AG04449 (cell line): Measurements from ENCODE around the gene NOL8.

ENCODE experiments used
- CTCF ChIA-PET: fragments of 350-600 bp; formaldehyde crosslinking; extraction: SDS; loops from one replicate; lab custom pipeline; 2021; ENCODE audit warnings: antibody characterized with exemption; lab: Yijun Ruan, JAX
- POLR2A ChIA-PET: fragments of 400-600, 350-600 bp; formaldehyde crosslinking; extraction: SDS; loops from one replicate; lab custom pipeline; 2020; ENCODE audit warnings: antibody characterized with exemption, inconsistent platforms; lab: Yijun Ruan, JAX
- DNase-seq: peaks from one replicate; pipeline ENCODE4 v3.0.0-alpha.2; 2010; ENCODE audit warnings: low read depth, low spot score
- H3K4me3 ChIP-seq: 2 replicates; pipeline ENCODE4 v1.5.1; 2011; ENCODE audit warnings: low read depth, mild to moderate bottlenecking, control low read depth, low read length
- CTCF ChIP-seq: IDR thresholded peaks from one replicate; pipeline ENCODE4 v1.5.1; 2011; ENCODE audit warnings: mild to moderate bottlenecking, moderate library complexity, low read length, control low read depth, inconsistent platforms; ENCODE audit not compliant: insufficient read depth; ENCODE audit errors: missing control alignments

Gene NOL8

GRCh38 chr9:92300936-92301335, 24.2 kb downstream of the NOL8 start:
- TF ChIP-seq CTCF = no peak
- H3K4me3 ChIP-seq = no peak overlapping the region
- POLR2A ChIA-PET = no interaction called here
- CTCF ChIA-PET = interaction anchor here (0.8 to 2.1 kb wide), 5 partner anchors 8 to 333 kb away, joined by 4 to 9 read pairs (median 5); no protein-coding TSS in a partner anchor
- DNase-seq = no peak

- CTCF ChIA-PET = interaction anchor here (5.3 kb wide), 1 partner anchor 160 kb away, joined by 38 read pairs; no protein-coding TSS in a partner anchor
- H3K4me3 ChIP-seq = no peak overlapping the region
- TF ChIP-seq CTCF = no peak
- POLR2A ChIA-PET = no interaction called here
- DNase-seq = no peak
Observed at GRCh38 chr9:92299116-92299515, 26.0 kb downstream of the NOL8 start.

- CTCF ChIA-PET = interaction anchor here (1.6 to 5.3 kb wide), 2 partner anchors 158 to 336 kb away, joined by 4 to 38 read pairs; no protein-coding TSS in a partner anchor
Observed at GRCh38 chr9:92298036-92298435, 27.1 kb downstream of the NOL8 start.

GRCh38 chr9:92297611-92298010, 27.5 kb downstream of the NOL8 start:
- no peak overlapping the region for H3K4me3 ChIP-seq
- CTCF ChIA-PET = interaction anchor here (1.0 to 5.3 kb wide), 3 partner anchors 30 to 337 kb away, joined by 3 to 38 read pairs (median 4); no protein-coding TSS in a partner anchor
- no peak for TF ChIP-seq CTCF
- no peak for DNase-seq
- POLR2A ChIA-PET = no interaction called here

More at GRCh38 chr9:92298036-92298435, 27.1 kb downstream of the NOL8 start:
- no peak overlapping the region for H3K4me3 ChIP-seq
- no peak for TF ChIP-seq CTCF
- POLR2A ChIA-PET = no interaction called here
- no peak for DNase-seq

- ChIA-PET CTCF (interaction anchor here (1.1 to 5.3 kb wide), 5 partner anchors 13 to 339 kb away, joined by 3 to 38 read pairs (median 3); no protein-coding TSS in a partner anchor), POLR2A (no interaction called here)
- no peak overlapping the region for H3K4me3 ChIP-seq
- no peak for DNase-seq
- TF ChIP-seq CTCF = no peak
Observed at GRCh38 chr9:92295827-92296258, 29.3 kb downstream of the NOL8 start.

- no peak overlapping the region for H3K4me3 ChIP-seq
- ChIA-PET POLR2A (no interaction called here), CTCF (interaction anchor here (1.1 to 5.3 kb wide), 4 partner anchors 14 to 161 kb away, joined by 3 to 38 read pairs (median 4); no protein-coding TSS in a partner anchor)
- DNase-seq = no peak
- TF ChIP-seq CTCF = no peak
Observed at GRCh38 chr9:92295240-92295790, 29.8 kb downstream of the NOL8 start.
